ENCODE results near the gene CD81. TPM values are rescaled to one million over a fixed set of nuclear protein-coding genes. Genes with fewer than 3 reads are reported as not detected.

The CD81 gene
- total and polyA plus RNA-seq, 9 of the 15 experiments (the other 6 are each of a cell fraction or from before 2014, with no cell fraction given), result 2.4 to 189 (median 61.7) TPM

DNA sequence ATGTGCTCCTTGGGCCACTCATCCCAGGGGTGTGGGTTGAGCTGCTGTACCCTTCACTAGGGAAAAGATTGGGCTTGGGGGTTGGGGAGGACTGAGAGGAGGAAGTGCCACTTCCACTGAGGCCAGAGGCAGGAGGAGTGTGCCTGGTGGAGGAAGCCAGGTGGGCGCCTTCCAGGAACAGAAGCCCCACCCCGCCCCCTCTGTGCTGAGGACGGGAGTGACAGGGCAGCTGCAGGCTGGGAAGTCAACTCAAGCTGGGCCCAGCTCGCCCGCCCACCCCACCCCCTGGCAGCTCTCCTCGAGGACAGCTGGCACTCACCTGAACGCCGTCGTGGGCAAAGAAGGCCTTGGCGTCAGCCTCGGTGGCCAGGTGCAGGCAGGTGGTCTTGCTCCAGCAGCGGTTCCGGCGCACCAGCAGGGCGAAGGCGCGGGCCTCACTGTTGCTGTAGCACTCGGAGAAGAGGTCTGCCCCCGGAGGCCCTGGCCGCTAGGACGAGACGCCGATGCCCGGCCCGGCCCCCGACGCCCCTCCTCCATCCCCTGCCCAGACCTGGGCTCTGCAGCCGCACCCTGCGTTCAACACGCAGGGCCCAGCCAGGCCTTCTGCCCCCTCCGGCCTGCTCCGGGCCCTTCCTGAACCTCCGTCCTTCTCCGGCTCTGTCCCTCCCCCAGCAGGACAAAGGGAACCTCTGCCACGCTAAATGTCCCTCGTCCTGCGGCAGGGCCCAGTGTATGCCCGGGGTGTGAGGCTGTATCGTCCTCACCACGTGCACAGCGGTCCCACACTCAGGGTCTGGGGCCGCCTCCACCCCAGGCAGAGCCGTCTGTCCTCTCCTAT lies 36.9 kb downstream of the CD81 start:
- TF ChIP-seq ZNF263 (CRISPR knock-in tag; IDR thresholded peaks at IDR 0.05; ENCODE audit: borderline replicate concordance) (0 out of 2 replicates have a peak, but pooled peaks have one; percentile 33), MAZ (CRISPR knock-in tag; conservative IDR thresholded peaks at IDR 0.05 in 1 of 2, IDR thresholded peaks at IDR 0.05 in 1 of 2) (no peak), NFRKB (IDR thresholded peaks at IDR 0.05; ENCODE audit: low read depth) (no peak)
- TF ChIP-seq, protein P1, sequence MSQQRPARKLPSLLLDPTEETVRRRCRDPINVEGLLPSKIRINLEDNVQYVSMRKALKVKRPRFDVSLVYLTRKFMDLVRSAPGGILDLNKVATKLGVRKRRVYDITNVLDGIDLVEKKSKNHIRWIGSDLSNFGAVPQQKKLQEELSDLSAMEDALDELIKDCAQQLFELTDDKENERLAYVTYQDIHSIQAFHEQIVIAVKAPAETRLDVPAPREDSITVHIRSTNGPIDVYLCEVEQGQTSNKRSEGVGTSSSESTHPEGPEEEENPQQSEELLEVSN (IDR thresholded peaks at IDR 0.05; ENCODE audit: borderline replicate concordance in 1 of 2, extremely low read depth in 1 of 2, insufficient read depth in 1 of 2, insufficient read length in 1 of 2, low read depth in 1 of 2, low read length in 1 of 2, poor library complexity in 1 of 2, severe bottlenecking in 1 of 2), result peak in 1 of 2 experiments; percentile 23
- in situ Hi-C loops (cut with MboI) (no loop called here), intact Hi-C loops (cut with micrococcal nuclease) (no loop called here)
- Histone ChIP-seq H3K36me3 (ENCODE audit: control insufficient read depth, insufficient read depth, low read length) (no peaks in the 10 kb centered on the region), H3K27me3 (ENCODE audit: control insufficient read depth in 2 of 2, insufficient read depth in 2 of 2, low read length in 2 of 2) (peaks cover 20 to 86% of the 10 kb centered on the region in 2 experiments; a peak in 4 of 5 replicates), H3K27ac (ENCODE audit: extremely low read depth, low read depth, low read length) (no peak overlapping the region), H3K4me2 (ENCODE audit: insufficient read depth, low read length) (no peak overlapping the region), H4K20me1 (replicated peaks; ENCODE audit: control insufficient read depth, insufficient read depth, low read length) (peaks cover 11% of the 10 kb centered on the region; the same call in 1 of the 2 replicates), H3K4me1 (replicated peaks in 1 of 2; ENCODE audit: control insufficient read depth in 2 of 2, insufficient read depth in 2 of 2, low read length in 2 of 2) (peaks cover 0 to 79% of the 10 kb centered on the region in 2 experiments; a peak in 3 of 5 replicates), H3K4me3 (no peak overlapping the region), H3K9ac (ENCODE audit: insufficient read depth in 1 of 2, low read depth in 2 of 2, low read length in 2 of 2) (no peak overlapping the region), H3K9me3 (replicated peaks; ENCODE audit: control insufficient read depth, insufficient read depth, low read depth, low read length) (no peaks in the 10 kb centered on the region), H3K79me2 (ENCODE audit: control insufficient read depth, insufficient read depth, low read length) (no peaks in the 10 kb centered on the region), H2AFZ (ENCODE audit: low read depth, low read length) (no peak overlapping the region), H3K9me1 (ENCODE audit: control insufficient read depth, insufficient read depth, low read length) (no peaks in the 10 kb centered on the region)
- CTCF ChIA-PET (ENCODE audit: low intra/inter-chr PET ratio), result no interaction called here
- POLR2A ChIA-PET, result interaction anchor here (0.5 to 1.1 kb wide), 4 partner anchors 13 to 109 kb away, joined by 3 to 4 read pairs (median 4); partner anchors contain the start of gene TSSC4
- no TSS peak for BruUV-seq (replicated peaks)
- no peak for DNase-seq (ENCODE audit: extremely low read depth in 1 of 4, low spot score in 3 of 4)
- no peak for ATAC-seq
- FAIRE-seq, result no peak
- 15% methylated on average over 19 of the region's 43 CpGs for WGBS (ENCODE audit: insufficient coverage, low coverage, missing lambda C conversion rate)
